ENCODE measurements around the gene HDAC3.

DNA sequence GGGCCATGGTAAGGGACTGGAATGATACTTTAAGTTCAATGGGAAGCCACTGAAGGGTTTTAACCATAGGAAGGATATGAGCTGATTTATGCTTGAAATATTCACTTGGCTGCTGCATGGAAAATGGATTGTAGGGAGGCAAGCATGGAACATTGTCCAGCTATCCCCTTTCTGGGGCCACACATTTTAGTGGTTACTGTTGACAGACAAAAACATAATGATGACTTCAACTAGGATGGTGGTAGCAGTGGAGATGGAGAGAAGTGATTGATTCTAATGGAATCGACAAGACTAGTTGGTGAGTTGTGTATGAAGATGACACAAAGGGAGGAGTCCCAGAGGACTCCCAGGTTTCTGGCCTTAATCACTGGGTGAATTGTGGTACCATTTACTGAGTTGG is 20.8 kb upstream of the HDAC3 start:
- no peak for TF ChIP-seq CTCF (IDR thresholded peaks at IDR 0.05)
- TF ChIP-seq POLR2A (IDR thresholded peaks at IDR 0.05) = no peak

All from ovary (tissue), 3 donors.